ENCODE results near the gene KIF23. TPM values are rescaled to one million over a fixed set of nuclear protein-coding genes. Genes with fewer than 3 reads are reported as not detected.

Gene KIF23
- polyA plus RNA-seq, 1 of the 3 experiments (the other 2 are of a cell fraction) = 25.8 TPM

GRCh38 chr15:69403594-69403993, 10.6 kb upstream of the KIF23 start (continued):
- TF ChIP-seq ZBTB33 (IDR thresholded peaks at IDR 0.05; ENCODE audit: borderline replicate concordance, low read depth) (peak; percentile 59; the same call in 1 of the 2 replicates), TAF1 (IDR thresholded peaks at IDR 0.05; ENCODE audit: borderline replicate concordance, low read depth, low read length) (no peak), ELF1 (IDR thresholded peaks at IDR 0.05) (no peak), TEAD4 (IDR thresholded peaks at IDR 0.05; ENCODE audit: borderline replicate concordance, insufficient read depth) (peak; percentile 62; the same call in 1 of the 2 replicates), GABPA (IDR thresholded peaks at IDR 0.05; ENCODE audit: low read depth) (no peak), POLR2AphosphoS5 (IDR thresholded peaks at IDR 0.05; ENCODE audit: low read depth, low read length) (peak; percentile 66; the same call in 1 of the 2 replicates), NRF1 (IDR thresholded peaks at IDR 0.05; ENCODE audit: low read depth, low read length) (no peak), MEF2A (IDR thresholded peaks at IDR 0.05; ENCODE audit: borderline replicate concordance, low read depth) (peak; percentile 63; the same call in 1 of the 2 replicates), TCF12 (IDR thresholded peaks at IDR 0.05) (peak; percentile 97), SIN3A (IDR thresholded peaks at IDR 0.05; ENCODE audit: borderline replicate concordance, low read depth, low read length) (0 out of 2 replicates have a peak, but pooled peaks have one; percentile 15), SMC3 (IDR thresholded peaks at IDR 0.05; ENCODE audit: low read depth, low read length) (no peak), GATA2 (CRISPR knock-in tag; IDR thresholded peaks at IDR 0.05) (no peak), FOSL2 (IDR thresholded peaks at IDR 0.05; ENCODE audit: borderline replicate concordance, low read depth) (peak; percentile 90; the same call in 1 of the 2 replicates)
- TF ChIP-seq, protein P1, sequence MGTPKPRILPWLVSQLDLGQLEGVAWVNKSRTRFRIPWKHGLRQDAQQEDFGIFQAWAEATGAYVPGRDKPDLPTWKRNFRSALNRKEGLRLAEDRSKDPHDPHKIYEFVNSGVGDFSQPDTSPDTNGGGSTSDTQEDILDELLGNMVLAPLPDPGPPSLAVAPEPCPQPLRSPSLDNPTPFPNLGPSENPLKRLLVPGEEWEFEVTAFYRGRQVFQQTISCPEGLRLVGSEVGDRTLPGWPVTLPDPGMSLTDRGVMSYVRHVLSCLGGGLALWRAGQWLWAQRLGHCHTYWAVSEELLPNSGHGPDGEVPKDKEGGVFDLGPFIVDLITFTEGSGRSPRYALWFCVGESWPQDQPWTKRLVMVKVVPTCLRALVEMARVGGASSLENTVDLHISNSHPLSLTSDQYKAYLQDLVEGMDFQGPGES (IDR thresholded peaks at IDR 0.05; ENCODE audit: low read depth, low read length) = no peak
- TF ChIP-seq, protein P2, sequence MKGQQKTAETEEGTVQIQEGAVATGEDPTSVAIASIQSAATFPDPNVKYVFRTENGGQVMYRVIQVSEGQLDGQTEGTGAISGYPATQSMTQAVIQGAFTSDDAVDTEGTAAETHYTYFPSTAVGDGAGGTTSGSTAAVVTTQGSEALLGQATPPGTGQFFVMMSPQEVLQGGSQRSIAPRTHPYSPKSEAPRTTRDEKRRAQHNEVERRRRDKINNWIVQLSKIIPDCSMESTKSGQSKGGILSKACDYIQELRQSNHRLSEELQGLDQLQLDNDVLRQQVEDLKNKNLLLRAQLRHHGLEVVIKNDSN (IDR thresholded peaks at IDR 0.05; ENCODE audit: borderline replicate concordance, low read depth) = no peak
- TF ChIP-seq, protein P3, sequence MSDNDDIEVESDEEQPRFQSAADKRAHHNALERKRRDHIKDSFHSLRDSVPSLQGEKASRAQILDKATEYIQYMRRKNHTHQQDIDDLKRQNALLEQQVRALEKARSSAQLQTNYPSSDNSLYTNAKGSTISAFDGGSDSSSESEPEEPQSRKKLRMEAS (IDR thresholded peaks at IDR 0.05; ENCODE audit: low read depth) = peak; percentile 61; the same call in 1 of the 2 replicates

GRCh38 chr15:69405110-69405509, 9.0 kb upstream of the KIF23 start:
- Histone ChIP-seq H3K27me3 (ENCODE audit: insufficient read depth) (no peaks in the 10 kb centered on the region), H3K4me1 (ENCODE audit: control insufficient read depth in 1 of 2, insufficient read depth in 2 of 2, low read depth in 1 of 2, low read length in 1 of 2) (peaks cover 8 to 14% of the 10 kb centered on the region in 2 experiments), H3K27ac (ENCODE audit: low read depth in 2 of 2, low read length in 1 of 2) (peak overlapping the region in 1 of 2 experiments; percentile 82; a peak in 1 of 4 replicates), H3K36me3 (replicated peaks in 1 of 2; ENCODE audit: control insufficient read depth in 1 of 2, insufficient read depth in 2 of 2, low read length in 1 of 2) (peaks cover 0 to 4% of the 10 kb centered on the region in 2 experiments), H3K4me2 (no peak overlapping the region), H3K79me2 (ENCODE audit: insufficient read depth) (peaks cover 63% of the 10 kb centered on the region), H3K9me2 (no peaks in the 10 kb centered on the region), H4K20me1 (ENCODE audit: insufficient read depth) (no peaks in the 10 kb centered on the region), H3F3A (replicated peaks; ENCODE audit: insufficient read depth) (peaks cover 18% of the 10 kb centered on the region), H3K9ac (no peak overlapping the region), H3K9me3 (no peaks in the 10 kb centered on the region), H2AFZ (ENCODE audit: low read depth) (no peak overlapping the region), H3K4me3 (ENCODE audit: low read depth in 2 of 2, low read length in 1 of 2) (no peak overlapping the region)
- no peak for DNase-seq
- WGBS (ENCODE audit: low lambda C conversion rate) = 65% methylated on average over 3 of the region's 3 CpGs
- ChIA-PET POLR2A (no interaction called here), CTCF (interaction anchor here (0.6 to 5.7 kb wide), 3 partner anchors 10 to 347 kb away, joined by 3 to 58 read pairs (median 4); no protein-coding TSS in a partner anchor)
- TF ChIP-seq, protein P4, sequence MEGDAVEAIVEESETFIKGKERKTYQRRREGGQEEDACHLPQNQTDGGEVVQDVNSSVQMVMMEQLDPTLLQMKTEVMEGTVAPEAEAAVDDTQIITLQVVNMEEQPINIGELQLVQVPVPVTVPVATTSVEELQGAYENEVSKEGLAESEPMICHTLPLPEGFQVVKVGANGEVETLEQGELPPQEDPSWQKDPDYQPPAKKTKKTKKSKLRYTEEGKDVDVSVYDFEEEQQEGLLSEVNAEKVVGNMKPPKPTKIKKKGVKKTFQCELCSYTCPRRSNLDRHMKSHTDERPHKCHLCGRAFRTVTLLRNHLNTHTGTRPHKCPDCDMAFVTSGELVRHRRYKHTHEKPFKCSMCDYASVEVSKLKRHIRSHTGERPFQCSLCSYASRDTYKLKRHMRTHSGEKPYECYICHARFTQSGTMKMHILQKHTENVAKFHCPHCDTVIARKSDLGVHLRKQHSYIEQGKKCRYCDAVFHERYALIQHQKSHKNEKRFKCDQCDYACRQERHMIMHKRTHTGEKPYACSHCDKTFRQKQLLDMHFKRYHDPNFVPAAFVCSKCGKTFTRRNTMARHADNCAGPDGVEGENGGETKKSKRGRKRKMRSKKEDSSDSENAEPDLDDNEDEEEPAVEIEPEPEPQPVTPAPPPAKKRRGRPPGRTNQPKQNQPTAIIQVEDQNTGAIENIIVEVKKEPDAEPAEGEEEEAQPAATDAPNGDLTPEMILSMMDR (IDR thresholded peaks at IDR 0.05) = no peak
- TF ChIP-seq NFIC (IDR thresholded peaks at IDR 0.05; ENCODE audit: borderline replicate concordance) (no peak), ELF1 (IDR thresholded peaks at IDR 0.05) (no peak), EZH2phosphoT487 (IDR thresholded peaks at IDR 0.05; ENCODE audit: borderline replicate concordance, low read depth) (no peak), MEF2A (IDR thresholded peaks at IDR 0.05; ENCODE audit: borderline replicate concordance, low read depth) (no peak), SIN3A (IDR thresholded peaks at IDR 0.05; ENCODE audit: borderline replicate concordance, low read depth, low read length) (no peak), YY1 (IDR thresholded peaks at IDR 0.05; ENCODE audit: low read depth) (no peak), TCF12 (IDR thresholded peaks at IDR 0.05) (no peak), MXI1 (IDR thresholded peaks at IDR 0.05; ENCODE audit: low read depth, low read length) (no peak), ZBTB33 (IDR thresholded peaks at IDR 0.05; ENCODE audit: borderline replicate concordance, low read depth) (no peak), NRF1 (IDR thresholded peaks at IDR 0.05; ENCODE audit: low read depth, low read length) (no peak), CHD2 (IDR thresholded peaks at IDR 0.05; ENCODE audit: low read length, partially characterized antibody) (no peak)
- TF ChIP-seq, protein P3 (IDR thresholded peaks at IDR 0.05; ENCODE audit: low read depth) = no peak
